GM11168 (cell line): Measurements from ENCODE around the gene PRF1.
"Not testable (repeated sequence)": the region's sequence is repeated elsewhere in the genome, so short reads cannot be mapped to it uniquely, and the experiment has no call there.

Experiments used
- in situ Hi-C: fragments of 300-500 bp; cut with MboI; formaldehyde crosslinking; loops from one replicate; pipeline ENCODE4 v1.12.0; 2022; ENCODE audit warnings: low sequenced_read_pairs; ENCODE audit not compliant: unreplicated experiment

PRF1 gene

GRCh38 chr10:70618663-70619062, 16.1 kb upstream of the PRF1 start:
- in situ Hi-C loops, result no loop called here

GRCh38 chr10:70617798-70618568, 15.4 kb upstream of the PRF1 start:
- in situ Hi-C loops, result no loop called here

GRCh38 chr10:70616761-70617160, 14.2 kb upstream of the PRF1 start:
- in situ Hi-C loops, result no loop called here

GRCh38 chr10:70615784-70616522, 13.4 kb upstream of the PRF1 start:
- in situ Hi-C loops, result no loop called here

- in situ Hi-C loops, result no loop called here
Measured at GRCh38 chr10:70615211-70615610, 12.7 kb upstream of the PRF1 start.

GRCh38 chr10:70614364-70614763, 11.8 kb upstream of the PRF1 start:
- in situ Hi-C loops, result not testable (repeated sequence)

- in situ Hi-C loops, result no loop called here
Measured at GRCh38 chr10:70613941-70614340, 11.4 kb upstream of the PRF1 start.

- in situ Hi-C loops, result no loop called here
Measured at GRCh38 chr10:70607936-70608335, 5.4 kb upstream of the PRF1 start.

- in situ Hi-C loops, result no loop called here
Measured at GRCh38 chr10:70605161-70605560, 2.6 kb upstream of the PRF1 start.

- in situ Hi-C loops, result no loop called here
Measured at GRCh38 chr10:70604106-70604505, 1.6 kb upstream of the PRF1 start.

GRCh38 chr10:70603449-70603801, 884 bp upstream of the PRF1 start:
- in situ Hi-C loops, result no loop called here

- in situ Hi-C loops, result no loop called here
Measured at GRCh38 chr10:70601746-70602145, 795 bp downstream of the PRF1 start.

GRCh38 chr10:70600512-70601395, 1.8 kb downstream of the PRF1 start:
- in situ Hi-C loops, result no loop called here

GRCh38 chr10:70599791-70600190, 2.8 kb downstream of the PRF1 start:
- in situ Hi-C loops, result no loop called here

GRCh38 chr10:70599319-70599718, 3.2 kb downstream of the PRF1 start:
- in situ Hi-C loops, result no loop called here

- in situ Hi-C loops, result no loop called here
Measured at GRCh38 chr10:70598857-70599295, 3.7 kb downstream of the PRF1 start.

- in situ Hi-C loops, result no loop called here
Measured at GRCh38 chr10:70597856-70598815, 4.4 kb downstream of the PRF1 start.

- in situ Hi-C loops, result no loop called here
Measured at GRCh38 chr10:70596860-70597809, 5.4 kb downstream of the PRF1 start.
